Measurements from ENCODE around the gene NUDT13.

NUDT13 gene

DNA sequence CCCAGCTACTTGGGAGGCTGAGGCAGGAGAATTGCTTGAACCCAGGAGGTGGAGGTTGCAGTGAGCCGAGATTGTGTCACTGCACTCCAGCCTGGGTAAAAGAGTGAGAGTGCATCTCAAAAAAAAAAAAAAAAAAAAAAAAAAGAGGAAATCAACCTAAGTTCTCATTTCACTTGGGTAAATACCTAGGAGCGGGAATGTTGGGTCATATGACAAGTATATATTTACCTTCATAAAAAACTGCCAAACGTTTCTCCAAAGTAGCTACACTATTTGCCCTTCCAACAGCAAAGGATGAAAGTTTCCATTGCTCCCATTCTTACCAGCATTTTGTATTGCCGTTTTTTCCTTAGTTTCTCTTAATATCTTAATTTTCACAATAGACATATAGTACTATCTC is 23.4 kb upstream of the NUDT13 start:
- peaks cover 8% of the 10 kb centered on the region for H3K36me3 ChIP-seq (ENCODE audit: control insufficient read depth, insufficient read depth, low read length, severe bottlenecking)
- H3K4me1 ChIP-seq (ENCODE audit: control insufficient read depth, insufficient read depth, low read length), result peaks cover 16% of the 10 kb centered on the region
- no peaks in the 10 kb centered on the region for H3K9me3 ChIP-seq (ENCODE audit: control insufficient read depth, low read length)
- no peak overlapping the region for H3K9ac ChIP-seq (ENCODE audit: low read length)
- H3K4me3 ChIP-seq (ENCODE audit: low read length), result no peak overlapping the region
- no peak for DNase-seq (ENCODE audit: low read depth)
- H3K27me3 ChIP-seq (replicated peaks; ENCODE audit: control insufficient read depth, insufficient read depth, low read length), result no peaks in the 10 kb centered on the region

DNA sequence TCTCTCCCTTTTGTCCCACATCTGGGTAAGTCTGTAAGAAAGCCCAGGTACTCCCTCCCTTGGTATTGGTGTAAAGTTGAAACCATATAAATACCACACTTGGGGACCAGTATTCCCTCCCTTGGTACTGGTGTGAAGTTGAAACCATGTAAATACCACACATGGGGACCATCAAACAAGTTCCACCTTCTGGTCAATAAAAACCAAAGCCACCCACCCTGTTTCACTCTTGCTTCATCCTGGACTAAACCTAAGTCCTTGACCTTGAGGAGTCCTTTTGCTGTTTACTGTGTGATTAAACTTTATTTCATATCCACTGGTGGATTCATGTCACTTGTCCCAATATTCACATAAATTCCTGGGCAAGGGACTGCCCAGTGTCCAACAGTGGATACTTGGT is 22.0 kb upstream of the NUDT13 start:
- DNase-seq (ENCODE audit: low read depth), result no peak
- Histone ChIP-seq H3K4me3 (ENCODE audit: low read length) (no peak overlapping the region), H3K36me3 (ENCODE audit: control insufficient read depth, insufficient read depth, low read length, severe bottlenecking) (peaks cover 8% of the 10 kb centered on the region)

DNA sequence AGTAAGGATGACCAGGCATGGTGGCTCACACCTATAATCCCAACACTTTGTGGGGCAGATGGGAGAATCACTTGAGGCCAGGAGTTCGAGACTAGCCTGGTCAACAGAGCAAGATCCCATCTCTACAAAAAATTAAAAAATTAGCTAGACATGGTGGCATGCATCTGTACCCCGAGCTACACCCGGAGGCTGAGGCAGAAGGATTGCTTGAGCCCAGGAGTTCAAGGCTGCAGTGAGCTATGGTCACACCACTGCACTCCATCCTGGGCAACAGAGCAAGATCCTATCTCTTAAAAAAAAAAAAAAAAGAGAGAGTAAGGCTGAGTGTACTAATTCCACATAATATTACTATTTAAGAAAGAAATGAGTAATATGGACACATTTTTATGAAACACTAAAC is 17.4 kb upstream of the NUDT13 start:
- no peaks in the 10 kb centered on the region for H3K27me3 ChIP-seq (replicated peaks; ENCODE audit: control insufficient read depth, insufficient read depth, low read length)
- no peak overlapping the region for H3K4me3 ChIP-seq (ENCODE audit: low read length)
- no peak overlapping the region for H3K9ac ChIP-seq (ENCODE audit: low read length)
- no peaks in the 10 kb centered on the region for H3K9me3 ChIP-seq (ENCODE audit: control insufficient read depth, low read length)
- H3K4me1 ChIP-seq (ENCODE audit: control insufficient read depth, insufficient read depth, low read length), result peaks cover 26% of the 10 kb centered on the region
- H3K36me3 ChIP-seq (ENCODE audit: control insufficient read depth, insufficient read depth, low read length, severe bottlenecking), result peaks cover 8% of the 10 kb centered on the region
- no peak for DNase-seq (ENCODE audit: low read depth)

More for the DNA sequence above, 22.0 kb upstream of the NUDT13 start:
- H3K27me3 ChIP-seq (replicated peaks; ENCODE audit: control insufficient read depth, insufficient read depth, low read length), result no peaks in the 10 kb centered on the region
- peaks cover 20% of the 10 kb centered on the region for H3K4me1 ChIP-seq (ENCODE audit: control insufficient read depth, insufficient read depth, low read length)
- H3K9ac ChIP-seq (ENCODE audit: low read length), result no peak overlapping the region
- H3K9me3 ChIP-seq (ENCODE audit: control insufficient read depth, low read length), result no peaks in the 10 kb centered on the region

DNA sequence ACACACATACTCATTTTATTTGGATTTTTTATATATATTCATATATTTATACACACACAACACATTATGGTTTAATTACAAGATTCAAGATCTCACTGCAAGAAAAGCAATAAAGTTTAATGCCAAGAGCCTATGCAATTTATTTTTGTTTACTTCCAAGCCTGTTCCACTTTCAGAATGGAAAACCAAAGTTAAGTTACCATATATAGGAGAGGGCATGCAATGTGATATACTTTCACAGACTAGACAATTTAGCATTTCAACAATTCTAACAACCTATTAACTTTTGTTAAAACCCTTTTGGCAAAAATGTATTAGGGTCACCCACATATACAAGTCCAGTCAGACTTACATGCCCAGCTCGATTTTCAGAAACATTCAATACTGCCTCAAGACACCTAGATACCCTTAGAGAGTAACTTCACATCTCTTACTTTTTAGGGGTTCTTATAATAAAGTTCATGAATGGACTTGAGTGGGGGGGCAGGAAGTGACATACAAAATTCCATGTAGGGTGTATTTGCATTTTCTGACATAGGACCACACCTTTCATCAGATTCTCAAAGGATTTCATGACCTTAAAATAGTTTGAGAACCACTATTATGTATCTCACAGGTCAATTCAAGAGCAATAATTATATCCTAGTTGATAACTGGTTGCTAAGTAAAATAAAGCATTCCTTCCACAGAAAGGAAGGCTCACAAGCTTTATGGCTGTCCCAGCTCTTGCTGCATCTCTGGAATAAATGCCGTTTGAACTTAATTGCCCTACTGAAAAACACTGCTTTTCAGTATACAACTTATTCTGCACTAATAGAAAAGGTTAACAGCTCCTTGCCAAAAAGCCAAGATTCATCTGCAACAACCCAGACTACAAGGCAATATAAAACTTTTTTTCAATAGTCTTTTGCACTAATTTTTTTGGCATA is 16.1 kb upstream of the NUDT13 start:
- Histone ChIP-seq H3K4me1 (ENCODE audit: control insufficient read depth, insufficient read depth, low read length) (peaks cover 28% of the 10 kb centered on the region), H3K36me3 (ENCODE audit: control insufficient read depth, insufficient read depth, low read length, severe bottlenecking) (peaks cover 8% of the 10 kb centered on the region), H3K9ac (ENCODE audit: low read length) (peak overlapping the region; percentile 99), H3K4me3 (ENCODE audit: low read length) (peak overlapping the region; percentile 92), H3K9me3 (ENCODE audit: control insufficient read depth, low read length) (no peaks in the 10 kb centered on the region), H3K27me3 (replicated peaks; ENCODE audit: control insufficient read depth, insufficient read depth, low read length) (no peaks in the 10 kb centered on the region)
- peak; percentile 53 for DNase-seq (ENCODE audit: low read depth)

DNA sequence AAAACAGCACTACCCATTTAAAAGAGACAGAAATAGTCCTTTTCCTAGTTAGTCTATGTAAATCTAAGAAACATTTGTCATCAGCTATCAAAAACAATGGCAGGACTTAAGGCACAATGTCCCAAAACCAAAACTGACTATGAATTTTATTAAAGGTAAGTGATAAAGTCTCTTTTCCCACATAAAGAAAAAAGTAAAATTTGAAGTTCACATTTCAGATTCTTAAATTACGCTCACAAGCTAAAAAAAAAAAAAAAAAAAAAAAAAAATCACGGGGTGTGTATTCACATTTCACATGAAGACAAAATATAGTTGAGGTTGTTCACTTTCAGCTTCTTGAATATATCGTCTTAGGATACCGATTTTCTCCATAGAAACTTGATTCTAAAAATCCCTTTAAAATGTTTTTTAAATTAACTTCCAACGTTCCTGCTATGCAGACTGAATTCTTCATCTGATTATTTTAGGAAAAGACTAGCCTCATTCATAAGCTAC is 15.2 kb upstream of the NUDT13 start:
- peaks cover 3% of the 10 kb centered on the region for H3K36me3 ChIP-seq (ENCODE audit: control insufficient read depth, insufficient read depth, low read length, severe bottlenecking)
- H3K9me3 ChIP-seq (ENCODE audit: control insufficient read depth, low read length), result no peaks in the 10 kb centered on the region
- peaks cover 33% of the 10 kb centered on the region for H3K4me1 ChIP-seq (ENCODE audit: control insufficient read depth, insufficient read depth, low read length)
- H3K9ac ChIP-seq (ENCODE audit: low read length), result peak overlapping the region; percentile 99
- H3K4me3 ChIP-seq (ENCODE audit: low read length), result peak overlapping the region; percentile 92
- DNase-seq (ENCODE audit: low read depth), result no peak
- no peaks in the 10 kb centered on the region for H3K27me3 ChIP-seq (replicated peaks; ENCODE audit: control insufficient read depth, insufficient read depth, low read length)

DNA sequence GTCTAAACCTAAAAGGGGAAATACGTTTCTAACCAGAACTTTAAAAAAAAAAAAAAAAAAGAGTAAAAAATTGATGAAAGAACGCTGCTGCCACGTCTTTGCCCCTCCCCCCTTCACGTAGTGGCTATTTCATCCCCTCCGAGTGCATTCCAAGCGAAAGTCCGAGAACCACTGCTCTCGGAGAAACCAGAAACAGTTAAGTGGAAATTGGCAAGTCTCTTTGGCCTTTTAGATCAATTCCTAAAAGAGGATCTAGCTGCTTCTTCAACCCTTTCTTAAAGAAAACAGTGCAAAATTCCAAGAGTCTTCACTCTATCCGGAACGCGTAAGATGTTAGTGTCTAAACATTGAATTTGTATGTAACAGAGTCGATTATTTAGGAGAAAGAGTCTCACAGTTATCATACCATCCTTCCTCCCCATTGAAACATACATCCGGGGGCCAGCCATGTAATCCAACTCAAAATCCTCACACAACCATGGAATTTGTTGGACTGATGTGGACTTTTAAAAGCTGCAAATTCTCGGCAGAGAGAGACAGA is 14.7 kb upstream of the NUDT13 start:
- H3K36me3 ChIP-seq (ENCODE audit: control insufficient read depth, insufficient read depth, low read length, severe bottlenecking), result no peaks in the 10 kb centered on the region
- peak overlapping the region; percentile 99 for H3K9ac ChIP-seq (ENCODE audit: low read length)
- H3K4me1 ChIP-seq (ENCODE audit: control insufficient read depth, insufficient read depth, low read length), result peaks cover 33% of the 10 kb centered on the region
- peak; percentile 93 for DNase-seq (ENCODE audit: low read depth)
- no peaks in the 10 kb centered on the region for H3K27me3 ChIP-seq (replicated peaks; ENCODE audit: control insufficient read depth, insufficient read depth, low read length)
- no peaks in the 10 kb centered on the region for H3K9me3 ChIP-seq (ENCODE audit: control insufficient read depth, low read length)
- peak overlapping the region; percentile 92 for H3K4me3 ChIP-seq (ENCODE audit: low read length)

DNA sequence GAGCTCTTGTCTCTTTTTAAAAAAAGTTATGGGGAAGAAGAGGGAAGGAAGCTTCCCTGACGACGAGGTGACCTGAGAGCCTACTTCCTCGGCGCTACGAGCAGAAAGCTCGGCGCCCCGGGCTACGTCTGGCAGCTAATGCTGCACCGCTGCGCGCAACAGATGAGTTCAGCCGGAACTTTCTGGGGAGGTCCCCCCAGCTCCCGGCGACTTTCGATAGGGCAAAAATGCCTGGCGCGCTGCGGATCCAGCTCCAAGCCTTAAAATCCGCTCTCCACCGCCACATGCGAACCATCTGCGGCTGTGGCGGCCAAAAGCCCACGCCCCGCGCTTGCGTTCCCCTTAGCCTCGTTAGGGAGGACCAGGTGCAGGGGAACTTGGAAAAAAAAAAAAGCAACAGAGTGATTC is 14.2 kb upstream of the NUDT13 start:
- H3K27me3 ChIP-seq (replicated peaks; ENCODE audit: control insufficient read depth, insufficient read depth, low read length), result no peaks in the 10 kb centered on the region
- H3K4me3 ChIP-seq (ENCODE audit: low read length), result peak overlapping the region; percentile 92
- DNase-seq (ENCODE audit: low read depth), result peak; percentile 89
- H3K9me3 ChIP-seq (ENCODE audit: control insufficient read depth, low read length), result no peaks in the 10 kb centered on the region
- H3K36me3 ChIP-seq (ENCODE audit: control insufficient read depth, insufficient read depth, low read length, severe bottlenecking), result no peaks in the 10 kb centered on the region
- peak overlapping the region; percentile 99 for H3K9ac ChIP-seq (ENCODE audit: low read length)
- H3K4me1 ChIP-seq (ENCODE audit: control insufficient read depth, insufficient read depth, low read length), result peaks cover 33% of the 10 kb centered on the region

DNA sequence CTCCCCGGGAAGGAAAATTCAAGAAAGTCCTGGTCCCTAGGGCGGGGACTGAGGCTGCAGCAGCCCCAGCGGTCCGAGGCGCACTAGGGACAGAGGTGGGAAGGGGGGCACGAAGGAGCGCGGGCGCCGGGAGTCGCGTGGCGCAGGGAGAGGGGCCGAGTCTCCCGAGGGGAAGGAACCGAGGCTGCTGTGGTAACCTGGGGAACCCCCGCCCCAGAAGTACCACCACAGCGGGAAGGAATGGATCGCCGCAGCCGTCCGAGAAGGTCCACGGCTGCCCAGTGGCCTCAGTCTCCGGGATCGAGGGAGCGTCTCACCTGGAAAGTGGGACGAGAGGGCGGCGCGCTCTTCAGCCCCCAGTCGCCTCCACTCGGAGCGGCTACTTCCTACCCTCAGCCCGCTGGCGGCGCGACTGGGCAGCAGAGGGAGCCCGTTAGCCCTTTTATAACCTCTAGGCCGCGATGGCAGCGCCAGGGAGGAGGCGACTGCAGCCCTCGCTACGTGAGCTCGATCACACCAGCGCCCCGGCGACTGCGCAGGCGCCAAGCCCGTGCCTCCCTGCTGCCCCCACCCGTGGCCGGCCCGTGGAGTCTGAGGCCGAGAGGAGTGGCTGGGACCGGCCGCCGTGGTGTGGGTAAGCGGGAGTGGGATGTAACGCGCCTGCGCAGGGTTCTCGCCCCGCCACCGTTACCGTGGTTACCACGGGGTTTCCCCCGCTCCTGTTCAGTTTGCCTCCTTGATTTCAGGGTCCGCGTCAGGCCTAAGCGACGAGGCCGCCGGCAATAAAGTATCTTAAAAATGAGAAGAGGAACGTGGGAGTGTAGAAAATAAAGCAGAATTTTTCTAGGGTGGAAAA is 13.6 kb upstream of the NUDT13 start, which contains the start of gene P4HA1:
P4HA1 (minus strand) TSS at position 418 of the 856 bp plus-strand sequence. CDS start 21,983 bp downstream, outside the sequence.
- peak within 1 kb of the TSS; percentile 92 for H3K4me3 ChIP-seq (ENCODE audit: low read length)
- no peaks in the 10 kb centered on the region for H3K27me3 ChIP-seq (replicated peaks; ENCODE audit: control insufficient read depth, insufficient read depth, low read length)
- no peaks in the 10 kb centered on the region for H3K9me3 ChIP-seq (ENCODE audit: control insufficient read depth, low read length)
- peak; percentile 100 for DNase-seq (ENCODE audit: low read depth)
- no peaks in the 10 kb centered on the region for H3K36me3 ChIP-seq (ENCODE audit: control insufficient read depth, insufficient read depth, low read length, severe bottlenecking)
- H3K9ac ChIP-seq (ENCODE audit: low read length), result peak within 1 kb of the TSS; percentile 99
- peaks cover 33% of the 10 kb centered on the region for H3K4me1 ChIP-seq (ENCODE audit: control insufficient read depth, insufficient read depth, low read length)

DNA sequence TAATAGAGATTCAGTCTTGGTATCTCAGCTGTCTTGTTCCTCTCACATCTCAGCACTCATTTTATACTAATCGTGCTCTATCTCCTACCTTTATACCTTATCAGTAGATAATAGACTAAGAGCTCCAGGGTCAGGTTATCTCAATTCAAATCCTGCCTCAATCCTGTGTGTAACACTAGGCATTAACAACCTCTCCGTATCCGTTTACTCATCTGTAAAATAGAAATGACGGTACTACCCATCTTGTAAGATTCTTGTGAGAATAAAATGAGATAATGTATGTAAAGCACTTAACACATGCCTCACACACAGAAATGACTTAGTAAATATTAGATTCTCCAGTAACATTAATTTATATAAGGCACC is 13.0 kb upstream of the NUDT13 start:
- H3K9me3 ChIP-seq (ENCODE audit: control insufficient read depth, low read length), result no peaks in the 10 kb centered on the region
- peak overlapping the region; percentile 99 for H3K9ac ChIP-seq (ENCODE audit: low read length)
- peak overlapping the region; percentile 92 for H3K4me3 ChIP-seq (ENCODE audit: low read length)
- DNase-seq (ENCODE audit: low read depth), result no peak
- H3K4me1 ChIP-seq (ENCODE audit: control insufficient read depth, insufficient read depth, low read length), result peaks cover 33% of the 10 kb centered on the region
- no peaks in the 10 kb centered on the region for H3K36me3 ChIP-seq (ENCODE audit: control insufficient read depth, insufficient read depth, low read length, severe bottlenecking)
- no peaks in the 10 kb centered on the region for H3K27me3 ChIP-seq (replicated peaks; ENCODE audit: control insufficient read depth, insufficient read depth, low read length)

DNA sequence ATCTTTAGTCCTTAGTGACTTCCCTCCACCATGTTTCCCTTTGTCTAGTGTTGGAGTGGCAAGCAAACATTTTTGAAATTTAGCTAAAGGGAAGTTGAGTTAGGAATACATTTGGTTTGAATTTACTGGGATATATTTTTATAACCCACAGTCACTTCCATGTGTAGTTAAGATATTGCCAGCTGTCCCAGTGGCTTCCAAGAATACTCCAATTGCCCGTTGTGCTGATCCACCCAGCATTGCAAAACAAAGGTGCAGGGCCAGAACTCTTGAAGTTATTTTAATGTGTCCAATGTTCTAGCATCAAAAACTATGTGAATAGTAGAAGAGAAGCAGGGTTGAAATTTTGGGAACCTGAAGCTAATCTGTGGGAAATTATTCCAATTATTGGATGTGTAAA is 11.1 kb upstream of the NUDT13 start:
- Histone ChIP-seq H3K9me3 (ENCODE audit: control insufficient read depth, low read length) (no peaks in the 10 kb centered on the region), H3K4me1 (ENCODE audit: control insufficient read depth, insufficient read depth, low read length) (peaks cover 21% of the 10 kb centered on the region), H3K36me3 (ENCODE audit: control insufficient read depth, insufficient read depth, low read length, severe bottlenecking) (no peaks in the 10 kb centered on the region), H3K4me3 (ENCODE audit: low read length) (no peak overlapping the region), H3K9ac (ENCODE audit: low read length) (no peak overlapping the region), H3K27me3 (replicated peaks; ENCODE audit: control insufficient read depth, insufficient read depth, low read length) (no peaks in the 10 kb centered on the region)
- DNase-seq (ENCODE audit: low read depth), result peak; percentile 51

DNA sequence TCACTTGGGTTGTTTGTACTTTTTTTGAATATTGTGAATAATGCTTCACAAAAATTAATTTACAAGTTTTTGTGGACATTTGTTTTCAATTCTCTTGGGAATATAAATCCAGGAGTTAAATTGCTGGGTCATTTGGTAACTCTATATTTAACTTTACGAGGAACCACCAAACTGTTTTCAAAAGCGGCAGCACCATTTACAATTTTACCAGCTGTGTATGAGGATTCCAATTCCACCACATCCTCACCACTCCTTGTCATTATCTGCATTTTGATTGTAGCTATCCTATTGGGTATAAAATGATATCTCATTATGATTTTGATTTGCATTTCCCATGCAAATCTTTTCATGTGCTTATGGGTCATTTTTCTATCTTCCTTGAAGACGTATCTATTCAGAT is 4.0 kb upstream of the NUDT13 start:
- Histone ChIP-seq H3K36me3 (ENCODE audit: control insufficient read depth, insufficient read depth, low read length, severe bottlenecking) (no peaks in the 10 kb centered on the region), H3K27me3 (replicated peaks; ENCODE audit: control insufficient read depth, insufficient read depth, low read length) (no peaks in the 10 kb centered on the region), H3K9me3 (ENCODE audit: control insufficient read depth, low read length) (no peaks in the 10 kb centered on the region), H3K9ac (ENCODE audit: low read length) (no peak overlapping the region), H3K4me3 (ENCODE audit: low read length) (no peak overlapping the region), H3K4me1 (ENCODE audit: control insufficient read depth, insufficient read depth, low read length) (peaks cover 2% of the 10 kb centered on the region)
- DNase-seq (ENCODE audit: low read depth), result no peak
